Trophoblast cell (in vitro differentiated cells and primary cell): ENCODE results near the gene KLHL11.

Experiments
- DNase-seq, 2 donors: peaks; one replicate each; pipeline ENCODE4 v3.0.0-alpha.2; 2016
- H2AFZ ChIP-seq: 2 replicates; pipeline ENCODE4 v1.6.1; 2013; ENCODE audit warnings: low read length, moderate library complexity, mild to moderate bottlenecking; ENCODE audit not compliant: insufficient read depth, poor library complexity
- H2AK5ac ChIP-seq: 2 replicates; pipeline ENCODE4 v1.6.1; 2013; ENCODE audit warnings: mild to moderate bottlenecking, low read length
- H2BK120ac ChIP-seq: 2 replicates; pipeline ENCODE4 v1.6.1; 2013; ENCODE audit warnings: low read length, mild to moderate bottlenecking, moderate library complexity; ENCODE audit not compliant: insufficient read depth, poor library complexity
- H2BK12ac ChIP-seq: 2 replicates; pipeline ENCODE4 v1.6.1; 2013; ENCODE audit warnings: mild to moderate bottlenecking, low read length, moderate library complexity
- H2BK5ac ChIP-seq: 2 replicates; pipeline ENCODE4 v1.6.1; 2013; ENCODE audit warnings: low read length, low read depth, moderate library complexity, mild to moderate bottlenecking; ENCODE audit not compliant: poor library complexity
- H3K14ac ChIP-seq: 2 replicates; pipeline ENCODE4 v1.6.1; 2013; ENCODE audit warnings: mild to moderate bottlenecking, low read length
- H3K18ac ChIP-seq: 2 replicates; pipeline ENCODE4 v1.6.1; 2013; ENCODE audit warnings: mild to moderate bottlenecking, low read length
- H3K23ac ChIP-seq: 2 replicates; pipeline ENCODE4 v1.6.1; 2013; ENCODE audit warnings: low read length
- H3K27ac ChIP-seq: 2 replicates; pipeline ENCODE4 v1.5.1; 2013; ENCODE audit warnings: low read depth, mild to moderate bottlenecking, inconsistent platforms, low read length, moderate library complexity
- H3K27me3 ChIP-seq: 2 replicates; pipeline ENCODE4 v1.6.1; 2013; ENCODE audit warnings: inconsistent platforms, mild to moderate bottlenecking, low read length, moderate library complexity; ENCODE audit not compliant: insufficient read depth
- H3K36me3 ChIP-seq, 2 experiments: 1 replicate in 1 of 2; 2 replicates in 1 of 2; pipeline ENCODE4 v1.6.1; 2013; ENCODE audit warnings: low read length in 2 of 2, mild to moderate bottlenecking in 2 of 2, moderate library complexity in 1 of 2; ENCODE audit not compliant: insufficient read depth in 2 of 2, control insufficient read depth in 1 of 2
- H3K4ac ChIP-seq: 2 replicates; pipeline ENCODE4 v1.6.1; 2013; ENCODE audit warnings: low read depth, mild to moderate bottlenecking, low read length, moderate library complexity
- H3K4me1 ChIP-seq, 2 experiments: 1 replicate in 1 of 2; 2 replicates in 1 of 2; pipeline ENCODE4 v1.6.1; 2013; ENCODE audit warnings: low read length in 2 of 2, mild to moderate bottlenecking in 2 of 2, moderate library complexity in 1 of 2; ENCODE audit not compliant: insufficient read depth in 2 of 2, control insufficient read depth in 1 of 2
- H3K4me2 ChIP-seq: 2 replicates; pipeline ENCODE4 v1.6.1; 2013; ENCODE audit warnings: inconsistent platforms, mild to moderate bottlenecking, low read length, moderate library complexity
- H3K4me3 ChIP-seq: 2 replicates; pipeline ENCODE4 v1.5.1; 2013; ENCODE audit warnings: mild to moderate bottlenecking, low read depth, low read length, inconsistent platforms
- H3K79me1 ChIP-seq: one replicate; pipeline ENCODE4 v1.6.1; 2013; ENCODE audit warnings: low read length
- H3K79me2 ChIP-seq: 2 replicates; pipeline ENCODE4 v1.6.1; 2013; ENCODE audit warnings: low read length, mild to moderate bottlenecking; ENCODE audit not compliant: control insufficient read depth, insufficient read depth, poor library complexity
- H3K9ac ChIP-seq: 2 replicates; pipeline ENCODE4 v1.6.1; 2013; ENCODE audit warnings: mild to moderate bottlenecking, low read length
- H3K9me3 ChIP-seq: 2 replicates; pipeline ENCODE4 v1.6.1; 2013; ENCODE audit warnings: low read depth, mild to moderate bottlenecking, control low read depth, inconsistent platforms, low read length; ENCODE audit not compliant: insufficient read depth
- H4K12ac ChIP-seq: 2 replicates; pipeline ENCODE4 v1.6.1; 2013; ENCODE audit warnings: low read depth, mild to moderate bottlenecking, low read length, moderate library complexity
- H4K8ac ChIP-seq: 2 replicates; pipeline ENCODE4 v1.6.1; 2013; ENCODE audit warnings: low read depth, mild to moderate bottlenecking, low read length, moderate library complexity
- H4K91ac ChIP-seq: one replicate; pipeline ENCODE4 v1.6.1; 2013; ENCODE audit warnings: low read depth, mild to moderate bottlenecking, low read length, moderate library complexity
- WGBS: extraction: QIAGEN DNeasy Blood & Tissue Kit; methylation state at CpG from one replicate; pipeline ENCODE4 v1.1.7; 2013; ENCODE audit warnings: missing lambda C conversion rate; ENCODE audit not compliant: insufficient read length, insufficient coverage; ENCODE audit errors: extremely low coverage; 5-methylcytosine and 5-hydroxymethylcytosine counted together

The KLHL11 gene

DNA sequence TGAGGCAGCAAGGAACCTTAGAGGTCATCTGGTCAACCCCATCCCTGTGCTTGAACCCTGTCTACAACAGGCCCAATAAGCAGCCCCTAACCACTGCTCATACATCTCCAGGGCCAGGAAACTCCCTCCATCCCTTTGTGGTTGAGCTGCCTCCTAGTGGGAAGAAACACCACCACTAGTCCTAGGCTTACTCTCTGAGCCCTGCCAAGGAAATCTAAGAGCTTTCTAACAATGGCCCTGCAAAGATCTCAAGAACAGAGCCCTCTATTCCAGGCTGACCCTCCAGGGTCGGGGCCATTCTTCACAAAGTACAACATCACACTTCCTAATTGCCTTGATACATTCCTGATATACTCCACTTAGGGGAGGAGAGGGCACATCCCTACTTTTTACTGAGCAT, 47.7 kb upstream of the KLHL11 start:
- no peak overlapping the region for H3K4me3 ChIP-seq
- no peak overlapping the region for H3K23ac ChIP-seq
- DNase-seq = no peak
- H2AFZ ChIP-seq = no peak overlapping the region
- H3K79me1 ChIP-seq = peaks cover under 1% of the 10 kb centered on the region
- peaks cover 23% of the 10 kb centered on the region for H3K79me2 ChIP-seq
- H3K27ac ChIP-seq = no peak overlapping the region
- H2AK5ac ChIP-seq = no peak overlapping the region
- no peak overlapping the region for H2BK120ac ChIP-seq
- H2BK12ac ChIP-seq = no peak overlapping the region
- no peak overlapping the region for H3K18ac ChIP-seq
- no CpG with 5 or more reads among the region's 1 CpG for WGBS
- no peak overlapping the region for H4K12ac ChIP-seq
- peaks cover 54 to 61% of the 10 kb centered on the region in 2 experiments for H3K36me3 ChIP-seq
- H3K4ac ChIP-seq = no peak overlapping the region
- no peaks in the 10 kb centered on the region for H3K27me3 ChIP-seq
- H3K14ac ChIP-seq = no peak overlapping the region
- H4K91ac ChIP-seq = no peak overlapping the region
- no peak overlapping the region for H3K4me2 ChIP-seq
- no peak overlapping the region for H3K9ac ChIP-seq
- peaks cover 16 to 30% of the 10 kb centered on the region in 2 experiments for H3K4me1 ChIP-seq
- H4K8ac ChIP-seq = no peak overlapping the region
- H2BK5ac ChIP-seq = no peak overlapping the region
- H3K9me3 ChIP-seq = no peaks in the 10 kb centered on the region

DNA sequence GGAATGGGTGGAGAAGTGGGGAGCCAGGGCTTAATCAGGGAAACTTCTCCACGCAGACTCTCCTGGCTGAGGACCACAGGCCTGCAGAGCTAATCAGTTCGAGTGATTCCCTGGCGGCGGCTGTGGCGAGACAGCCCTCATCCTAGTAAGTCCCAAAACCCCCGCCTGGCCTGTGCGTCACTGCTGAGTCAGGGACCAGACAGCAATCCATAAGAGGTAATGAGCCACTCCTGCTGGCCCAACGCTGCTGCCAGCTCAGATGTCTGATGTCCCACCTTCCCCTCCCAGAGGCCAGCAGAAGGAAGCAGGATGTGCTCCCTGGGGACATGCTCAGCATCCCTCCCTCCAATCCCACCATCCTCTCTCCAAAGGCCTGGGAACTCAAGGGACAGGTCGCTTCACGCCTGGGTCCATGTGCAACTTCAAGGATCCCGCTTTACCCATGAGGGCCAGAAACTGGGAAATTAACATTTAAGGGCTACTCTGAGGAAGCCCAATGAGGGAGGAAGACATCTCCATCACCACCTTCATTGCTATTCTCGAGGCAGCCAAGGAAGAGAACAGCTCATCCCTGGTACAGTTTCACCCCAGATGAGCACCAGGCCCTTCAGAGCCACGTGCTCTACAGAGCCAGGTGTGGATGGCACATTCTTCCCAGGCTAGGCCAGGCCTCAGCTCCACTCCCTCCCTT, 45.6 kb upstream of the KLHL11 start:
- H3K27ac ChIP-seq = no peak overlapping the region
- H3K4me2 ChIP-seq = no peak overlapping the region
- H2BK5ac ChIP-seq = no peak overlapping the region
- H3K36me3 ChIP-seq = peaks cover 71 to 81% of the 10 kb centered on the region in 2 experiments
- H3K79me2 ChIP-seq = peaks cover 14% of the 10 kb centered on the region
- peaks cover 16 to 21% of the 10 kb centered on the region in 2 experiments for H3K4me1 ChIP-seq
- H4K8ac ChIP-seq = no peak overlapping the region
- no peak overlapping the region for H2AK5ac ChIP-seq
- no peak overlapping the region for H3K23ac ChIP-seq
- H3K14ac ChIP-seq = no peak overlapping the region
- no peak overlapping the region for H3K18ac ChIP-seq
- no peaks in the 10 kb centered on the region for H3K79me1 ChIP-seq
- H3K27me3 ChIP-seq = no peaks in the 10 kb centered on the region
- H3K4me3 ChIP-seq = no peak overlapping the region
- H2AFZ ChIP-seq = no peak overlapping the region
- H3K9ac ChIP-seq = no peak overlapping the region
- WGBS = no CpG with 5 or more reads among the region's 13 CpGs
- H3K4ac ChIP-seq = no peak overlapping the region
- no peak overlapping the region for H4K91ac ChIP-seq
- peak; percentile 42 to 72 for DNase-seq
- no peaks in the 10 kb centered on the region for H3K9me3 ChIP-seq
- H2BK12ac ChIP-seq = no peak overlapping the region
- no peak overlapping the region for H4K12ac ChIP-seq
- H2BK120ac ChIP-seq = no peak overlapping the region

DNA sequence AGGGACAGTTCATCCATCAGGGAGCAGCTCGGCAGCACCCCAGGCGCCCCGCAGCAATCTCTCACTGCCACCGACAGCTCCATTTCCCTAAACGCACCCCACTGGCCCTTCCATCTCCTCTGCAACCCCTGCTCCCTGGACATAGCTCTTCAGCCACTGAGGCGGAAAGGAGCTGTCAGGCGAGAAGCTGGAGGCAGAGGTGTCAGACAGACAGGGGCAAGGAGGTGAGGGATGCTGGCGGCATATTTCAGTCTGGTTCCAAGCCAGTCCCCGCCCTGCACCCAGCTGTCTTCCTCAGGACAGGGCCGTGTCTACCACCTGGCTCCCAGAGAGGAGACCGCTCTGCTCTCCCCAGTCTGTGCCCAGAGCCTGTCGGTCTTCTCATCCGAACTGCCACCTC, 43.9 kb upstream of the KLHL11 start:
- H2BK12ac ChIP-seq = no peak overlapping the region
- H4K8ac ChIP-seq = no peak overlapping the region
- no peak overlapping the region for H3K9ac ChIP-seq
- no peak overlapping the region for H2AFZ ChIP-seq
- no peak overlapping the region for H3K23ac ChIP-seq
- no peak overlapping the region for H3K18ac ChIP-seq
- peaks cover 2% of the 10 kb centered on the region for H3K79me2 ChIP-seq
- no peak for DNase-seq
- no peak overlapping the region for H3K14ac ChIP-seq
- no peak overlapping the region for H4K91ac ChIP-seq
- peaks cover 85 to 94% of the 10 kb centered on the region in 2 experiments for H3K36me3 ChIP-seq
- H3K4me3 ChIP-seq = no peak overlapping the region
- H3K79me1 ChIP-seq = no peaks in the 10 kb centered on the region
- H2BK120ac ChIP-seq = no peak overlapping the region
- WGBS = no CpG with 5 or more reads among the region's 13 CpGs
- H3K4ac ChIP-seq = no peak overlapping the region
- no peak overlapping the region for H2BK5ac ChIP-seq
- no peaks in the 10 kb centered on the region for H3K9me3 ChIP-seq
- H2AK5ac ChIP-seq = no peak overlapping the region
- no peak overlapping the region for H3K4me2 ChIP-seq
- no peaks in the 10 kb centered on the region for H3K27me3 ChIP-seq
- peaks cover 1 to 5% of the 10 kb centered on the region in 2 experiments for H3K4me1 ChIP-seq
- H3K27ac ChIP-seq = no peak overlapping the region
- no peak overlapping the region for H4K12ac ChIP-seq

DNA sequence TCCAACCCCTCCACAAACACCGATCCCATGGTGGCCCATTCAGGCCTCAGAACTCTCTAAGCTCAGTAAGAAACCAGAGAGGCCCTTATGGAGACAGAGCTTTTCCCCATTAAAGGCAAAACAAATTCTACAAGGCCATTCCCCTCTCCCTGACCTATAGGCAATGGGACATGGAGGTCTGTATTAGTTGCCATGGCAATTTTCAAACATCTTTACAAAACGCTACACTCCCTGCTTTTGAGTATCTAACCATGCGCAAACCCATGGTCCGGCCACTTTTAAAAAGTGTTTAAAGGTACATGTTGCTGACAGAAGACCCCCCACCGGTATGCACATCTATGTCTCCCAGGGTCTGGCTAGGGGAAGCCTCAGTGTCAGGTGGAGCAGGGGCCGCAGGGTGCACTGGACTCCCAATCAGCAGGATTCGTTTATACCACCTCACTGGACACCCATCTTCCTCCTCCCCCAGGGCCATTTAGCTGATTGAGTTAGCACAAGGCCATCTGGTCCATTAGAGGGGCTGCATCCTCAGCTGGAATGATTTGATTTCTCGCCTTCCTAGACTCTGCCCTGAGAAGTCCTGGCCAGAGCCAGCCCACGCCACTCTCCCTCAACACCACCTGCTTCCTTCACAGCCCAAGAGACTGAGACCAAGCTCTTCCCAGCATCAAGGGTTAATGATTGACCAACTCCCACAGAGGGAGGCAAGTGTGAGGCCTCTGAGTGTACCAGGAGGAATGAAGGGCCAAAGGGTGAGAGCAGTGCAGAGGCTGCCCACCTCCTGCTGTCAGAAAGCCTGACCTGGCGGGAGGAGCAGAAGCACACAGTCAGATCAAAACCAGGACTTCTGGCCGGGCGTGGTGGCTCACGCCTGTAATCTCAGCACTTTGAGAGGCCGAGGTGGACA, 42.7 kb upstream of the KLHL11 start:
- Histone ChIP-seq H3K27ac (no peak overlapping the region), H2BK12ac (no peak overlapping the region), H3K4ac (no peak overlapping the region), H4K12ac (no peak overlapping the region), H4K91ac (no peak overlapping the region), H3K4me2 (no peak overlapping the region), H3K9me3 (no peaks in the 10 kb centered on the region), H4K8ac (no peak overlapping the region), H2BK5ac (no peak overlapping the region), H3K18ac (no peak overlapping the region), H3K23ac (no peak overlapping the region), H3K4me1 (no peaks in the 10 kb centered on the region), H3K4me3 (no peak overlapping the region), H3K79me1 (no peaks in the 10 kb centered on the region), H3K14ac (no peak overlapping the region), H2BK120ac (no peak overlapping the region), H2AFZ (no peak overlapping the region), H3K79me2 (no peaks in the 10 kb centered on the region), H3K36me3 (peaks cover 85 to 91% of the 10 kb centered on the region in 2 experiments), H3K9ac (no peak overlapping the region), H2AK5ac (no peak overlapping the region), H3K27me3 (no peaks in the 10 kb centered on the region)
- no CpG with 5 or more reads among the region's 14 CpGs for WGBS
- no peak for DNase-seq
